DND-41 (cell line): ENCODE results near the gene HOGA1.

Source experiments
- CTCF ChIP-seq: IDR thresholded peaks from 2 replicates; pipeline ENCODE4 v1.5.1; 2012; ENCODE audit warnings: borderline replicate concordance, low read length, moderate library complexity, mild to moderate bottlenecking; ENCODE audit not compliant: poor library complexity, severe bottlenecking; ENCODE audit errors: extremely low read depth
- EZH2 ChIP-seq: IDR thresholded peaks from 3 replicates; pipeline ENCODE4 v1.6.1; 2012; ENCODE audit warnings: borderline replicate concordance, low read depth, mild to moderate bottlenecking, moderate library complexity, low read length, inconsistent platforms; ENCODE audit not compliant: severe bottlenecking

GRCh38 chr10:97618285-97618684 lies 34.1 kb downstream of the HOGA1 start:
- TF ChIP-seq CTCF (no peak), EZH2 (no peak)
